ENCODE results near the gene GNAZ.

- no peak for TF ChIP-seq CTCF (IDR thresholded peaks at IDR 0.05)
- TF ChIP-seq POLR2A (IDR thresholded peaks at IDR 0.05), result no peak
Observed at GRCh38 chr22:23113847-23114720, 43.8 kb downstream of the GNAZ start.
